Measurements from ENCODE around the gene DYSF.

Gene DYSF

GRCh38 chr2:71492112-71492511 is 38.8 kb downstream of the DYSF start:
- Histone ChIP-seq H3K36me3 (ENCODE audit: control insufficient read depth, low read length) (no peaks in the 10 kb centered on the region), H3K4me2 (ENCODE audit: low read length) (no peak overlapping the region), H3F3A (ENCODE audit: control insufficient read depth, insufficient read depth) (no peaks in the 10 kb centered on the region), H3K9me3 (ENCODE audit: control insufficient read depth, insufficient read depth, low read length) (no peaks in the 10 kb centered on the region), H3K27me3 (ENCODE audit: control insufficient read depth, low read length) (peaks cover 15% of the 10 kb centered on the region), H3K4me1 (ENCODE audit: control insufficient read depth, low read length) (no peaks in the 10 kb centered on the region), H4K20me1 (ENCODE audit: control insufficient read depth, insufficient read depth, low read depth, low read length) (no peaks in the 10 kb centered on the region), H3K4me3 (ENCODE audit: low read length) (no peak overlapping the region), H3K79me2 (ENCODE audit: control insufficient read depth, low read length) (no peaks in the 10 kb centered on the region), H3K9me2 (replicated peaks; ENCODE audit: control insufficient read depth, low read length) (no peaks in the 10 kb centered on the region), H3K27ac (ENCODE audit: low read depth, low read length) (no peak overlapping the region)
- TF ChIP-seq EZH2phosphoT487 (IDR thresholded peaks at IDR 0.05; ENCODE audit: borderline replicate concordance, low read length) = no peak
- TF ChIP-seq, protein P1, sequence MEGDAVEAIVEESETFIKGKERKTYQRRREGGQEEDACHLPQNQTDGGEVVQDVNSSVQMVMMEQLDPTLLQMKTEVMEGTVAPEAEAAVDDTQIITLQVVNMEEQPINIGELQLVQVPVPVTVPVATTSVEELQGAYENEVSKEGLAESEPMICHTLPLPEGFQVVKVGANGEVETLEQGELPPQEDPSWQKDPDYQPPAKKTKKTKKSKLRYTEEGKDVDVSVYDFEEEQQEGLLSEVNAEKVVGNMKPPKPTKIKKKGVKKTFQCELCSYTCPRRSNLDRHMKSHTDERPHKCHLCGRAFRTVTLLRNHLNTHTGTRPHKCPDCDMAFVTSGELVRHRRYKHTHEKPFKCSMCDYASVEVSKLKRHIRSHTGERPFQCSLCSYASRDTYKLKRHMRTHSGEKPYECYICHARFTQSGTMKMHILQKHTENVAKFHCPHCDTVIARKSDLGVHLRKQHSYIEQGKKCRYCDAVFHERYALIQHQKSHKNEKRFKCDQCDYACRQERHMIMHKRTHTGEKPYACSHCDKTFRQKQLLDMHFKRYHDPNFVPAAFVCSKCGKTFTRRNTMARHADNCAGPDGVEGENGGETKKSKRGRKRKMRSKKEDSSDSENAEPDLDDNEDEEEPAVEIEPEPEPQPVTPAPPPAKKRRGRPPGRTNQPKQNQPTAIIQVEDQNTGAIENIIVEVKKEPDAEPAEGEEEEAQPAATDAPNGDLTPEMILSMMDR (IDR thresholded peaks at IDR 0.05; ENCODE audit: low read depth, low read length, poor library complexity, severe bottlenecking) = no peak

DNA sequence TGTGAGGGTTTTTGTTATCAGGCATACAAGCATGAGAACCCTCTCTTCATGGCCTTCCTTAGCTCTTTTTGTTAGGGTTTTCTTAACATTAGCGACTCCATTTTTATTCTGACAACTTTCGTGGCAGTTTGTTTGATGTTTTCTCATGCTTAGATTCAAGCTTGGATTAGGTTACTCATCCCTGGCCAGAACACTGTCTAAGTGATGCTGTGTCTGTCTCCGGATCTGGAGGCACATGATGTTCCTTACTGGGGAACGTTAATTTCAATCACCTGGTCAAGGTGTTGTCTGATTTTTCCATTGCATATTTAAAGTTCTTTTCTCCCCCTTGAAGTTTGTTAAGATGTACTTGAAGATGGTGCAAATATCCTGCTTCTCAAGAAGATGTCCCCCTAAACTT is 40.7 kb downstream of the DYSF start:
- Histone ChIP-seq H3K4me3 (ENCODE audit: low read length) (no peak overlapping the region), H3K4me1 (ENCODE audit: control insufficient read depth, low read length) (no peaks in the 10 kb centered on the region), H3K9me3 (ENCODE audit: control insufficient read depth, insufficient read depth, low read length) (no peaks in the 10 kb centered on the region), H3K27ac (ENCODE audit: low read depth, low read length) (no peak overlapping the region), H3K4me2 (ENCODE audit: low read length) (no peak overlapping the region), H3K79me2 (ENCODE audit: control insufficient read depth, low read length) (no peaks in the 10 kb centered on the region), H3K27me3 (ENCODE audit: control insufficient read depth, low read length) (peaks cover 14% of the 10 kb centered on the region; the same call in 1 of the 2 replicates), H4K20me1 (ENCODE audit: control insufficient read depth, insufficient read depth, low read depth, low read length) (no peaks in the 10 kb centered on the region), H3K9me2 (replicated peaks; ENCODE audit: control insufficient read depth, low read length) (no peaks in the 10 kb centered on the region), H3F3A (ENCODE audit: control insufficient read depth, insufficient read depth) (no peaks in the 10 kb centered on the region), H3K36me3 (ENCODE audit: control insufficient read depth, low read length) (no peaks in the 10 kb centered on the region)
- TF ChIP-seq, protein P1 (IDR thresholded peaks at IDR 0.05; ENCODE audit: low read depth, low read length, poor library complexity, severe bottlenecking) = no peak
- TF ChIP-seq EZH2phosphoT487 (IDR thresholded peaks at IDR 0.05; ENCODE audit: borderline replicate concordance, low read length) = no peak

DNA sequence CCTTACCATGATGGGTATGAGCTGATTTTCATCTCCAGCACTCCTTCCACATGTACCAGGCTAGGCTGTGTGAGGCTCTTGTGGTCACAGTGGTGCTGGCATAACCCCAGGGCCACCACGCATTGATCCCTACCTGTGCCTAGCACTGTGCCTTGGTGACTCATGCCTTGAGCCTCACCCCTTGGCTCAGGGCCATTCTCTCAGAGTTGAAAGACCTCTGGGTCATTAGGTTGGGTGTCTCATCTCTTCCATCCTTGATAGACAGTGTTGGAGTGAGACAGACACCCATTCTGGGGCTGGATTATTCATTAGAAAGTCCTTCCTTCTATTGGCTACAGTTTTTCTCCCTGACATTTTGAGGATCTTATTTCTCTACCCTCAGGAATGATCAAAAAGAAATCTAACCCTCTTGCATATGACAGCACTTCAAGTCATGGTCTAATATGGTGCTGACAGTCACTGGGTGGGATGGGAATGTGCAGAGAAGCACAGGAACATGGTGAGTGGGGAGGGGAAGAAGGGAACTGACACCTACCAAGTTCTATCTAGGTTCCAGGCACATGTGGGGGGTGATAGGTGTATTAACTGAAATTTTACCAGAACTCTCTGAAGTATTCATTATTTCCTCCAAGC is 41.3 kb downstream of the DYSF start:
- Histone ChIP-seq H3K27ac (ENCODE audit: low read depth, low read length) (no peak overlapping the region), H3F3A (ENCODE audit: control insufficient read depth, insufficient read depth) (no peaks in the 10 kb centered on the region), H3K9me3 (ENCODE audit: control insufficient read depth, insufficient read depth, low read length) (no peaks in the 10 kb centered on the region), H3K36me3 (ENCODE audit: control insufficient read depth, low read length) (no peaks in the 10 kb centered on the region), H3K27me3 (ENCODE audit: control insufficient read depth, low read length) (peaks cover 13% of the 10 kb centered on the region; the same call in 1 of the 2 replicates), H3K9me2 (replicated peaks; ENCODE audit: control insufficient read depth, low read length) (no peaks in the 10 kb centered on the region), H3K4me2 (ENCODE audit: low read length) (no peak overlapping the region), H4K20me1 (ENCODE audit: control insufficient read depth, insufficient read depth, low read depth, low read length) (no peaks in the 10 kb centered on the region), H3K79me2 (ENCODE audit: control insufficient read depth, low read length) (no peaks in the 10 kb centered on the region), H3K4me1 (ENCODE audit: control insufficient read depth, low read length) (no peaks in the 10 kb centered on the region), H3K4me3 (ENCODE audit: low read length) (no peak overlapping the region)
- TF ChIP-seq, protein P1 (IDR thresholded peaks at IDR 0.05; ENCODE audit: low read depth, low read length, poor library complexity, severe bottlenecking) = no peak
- no peak for TF ChIP-seq EZH2phosphoT487 (IDR thresholded peaks at IDR 0.05; ENCODE audit: borderline replicate concordance, low read length)
